ENCODE measurements around the gene TCIRG1. TPM values are rescaled to one million over a fixed set of nuclear protein-coding genes. Genes with fewer than 3 reads are reported as not detected.

The TCIRG1 gene
- total RNA-seq, 2 experiments from 2014 or later, result 286 to 316 TPM

DNA sequence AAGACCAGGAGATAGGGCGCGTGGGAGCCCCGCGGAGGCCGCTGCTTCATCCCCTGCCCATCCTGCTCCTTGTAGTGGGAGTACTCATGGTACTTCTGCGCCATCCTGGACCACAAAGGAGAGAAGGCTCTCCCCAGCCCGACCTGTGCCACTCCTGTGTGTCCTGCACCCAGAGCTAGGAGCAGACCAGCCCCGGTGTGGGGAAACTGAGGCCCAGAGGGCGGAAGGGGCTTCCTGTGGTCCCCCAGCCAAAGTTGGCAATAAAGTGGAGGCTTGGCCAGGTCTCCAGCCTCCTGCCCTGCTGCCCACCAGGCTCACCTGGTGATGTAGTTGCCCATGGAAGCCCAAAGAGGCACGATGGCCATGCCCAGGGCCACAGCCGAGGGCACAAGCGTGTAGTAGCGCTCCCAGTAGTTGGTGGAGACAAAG lies 39.6 kb upstream of the TCIRG1 start:
- no peak overlapping the region for H3K4me3 Mint-ChIP-seq
- peaks cover 41% of the 10 kb centered on the region for H3K4me1 Mint-ChIP-seq
- H3K9me3 Mint-ChIP-seq, result no peaks in the 10 kb centered on the region
- ChIA-PET POLR2A (no interaction called here), CTCF (no interaction called here)
- no peak overlapping the region for H3K27ac Mint-ChIP-seq
- H3K27me3 Mint-ChIP-seq, result no peaks in the 10 kb centered on the region
- DNase-seq, result no peak
- H3K36me3 Mint-ChIP-seq (ENCODE audit: low read depth), result peaks cover 16% of the 10 kb centered on the region

GRCh38 chr11:67999704-68000103 lies 39.1 kb upstream of the TCIRG1 start:
- H3K27ac Mint-ChIP-seq, result no peak overlapping the region
- no peaks in the 10 kb centered on the region for H3K9me3 Mint-ChIP-seq

GRCh38 chr11:68002575-68002937 lies 36.3 kb upstream of the TCIRG1 start:
- H3K4me3 Mint-ChIP-seq, result peak overlapping the region; percentile 76
- ChIA-PET CTCF (interaction anchor here (1.2 to 1.7 kb wide), 2 partner anchors 9 to 23 kb away, joined by 3 to 5 read pairs; no protein-coding TSS in a partner anchor), POLR2A (no interaction called here)
- peak overlapping the region; percentile 85 for H3K27ac Mint-ChIP-seq
- H3K27me3 Mint-ChIP-seq, result no peaks in the 10 kb centered on the region
- no peaks in the 10 kb centered on the region for H3K9me3 Mint-ChIP-seq
- no peak for DNase-seq
- peaks cover 9% of the 10 kb centered on the region for H3K36me3 Mint-ChIP-seq (ENCODE audit: low read depth)
- peaks cover 37% of the 10 kb centered on the region for H3K4me1 Mint-ChIP-seq

More at GRCh38 chr11:67999704-68000103, 39.1 kb upstream of the TCIRG1 start:
- ChIA-PET CTCF (no interaction called here), POLR2A (no interaction called here)
- Mint-ChIP-seq H3K4me3 (no peak overlapping the region), H3K4me1 (peaks cover 41% of the 10 kb centered on the region), H3K27me3 (no peaks in the 10 kb centered on the region), H3K36me3 (ENCODE audit: low read depth) (peaks cover 16% of the 10 kb centered on the region)
- DNase-seq, result no peak

GRCh38 chr11:68002938-68003845 lies 35.6 kb upstream of the TCIRG1 start:
- Mint-ChIP-seq H3K4me1 (peaks cover 32% of the 10 kb centered on the region), H3K27me3 (no peaks in the 10 kb centered on the region), H3K36me3 (ENCODE audit: low read depth) (peaks cover 9% of the 10 kb centered on the region), H3K9me3 (no peaks in the 10 kb centered on the region), H3K27ac (peak overlapping the region; percentile 85), H3K4me3 (peak overlapping the region; percentile 86)
- CTCF ChIA-PET, result interaction anchor here (0.6 to 1.7 kb wide), 3 partner anchors 9 to 44 kb away, joined by 3 to 5 read pairs (median 3); no protein-coding TSS in a partner anchor
- POLR2A ChIA-PET, result no interaction called here
- peak; percentile 61 for DNase-seq

GRCh38 chr11:68003846-68004550 lies 34.8 kb upstream of the TCIRG1 start, which contains the start of gene UNC93B1:
TSS of gene UNC93B1 (minus strand) at chr11:68004097. CDS start at chr11:68004043, 54 bp downstream.
- Mint-ChIP-seq H3K9me3 (no peaks in the 10 kb centered on the region), H3K27me3 (no peaks in the 10 kb centered on the region), H3K4me3 (peak within 1 kb of the TSS; percentile 86), H3K4me1 (peaks cover 29% of the 10 kb centered on the region), H3K36me3 (ENCODE audit: low read depth) (peaks cover 6% of the 10 kb centered on the region), H3K27ac (peak within 1 kb of the TSS; percentile 87)
- ChIA-PET POLR2A (no interaction called here), CTCF (interaction anchor here (1.7 kb wide), 1 partner anchor 10 kb away, joined by 5 read pairs; no protein-coding TSS in a partner anchor)
- DNase-seq, result peak; percentile 90

GRCh38 chr11:68004551-68005335 lies 34.1 kb upstream of the TCIRG1 start:
- CTCF ChIA-PET, result interaction anchor here (1.7 kb wide), 1 partner anchor 11 kb away, joined by 5 read pairs; no protein-coding TSS in a partner anchor
- Mint-ChIP-seq H3K4me3 (peak overlapping the region; percentile 86), H3K4me1 (peaks cover 36% of the 10 kb centered on the region), H3K9me3 (no peaks in the 10 kb centered on the region), H3K36me3 (ENCODE audit: low read depth) (peaks cover 6% of the 10 kb centered on the region), H3K27me3 (no peaks in the 10 kb centered on the region), H3K27ac (peak overlapping the region; percentile 87)
- POLR2A ChIA-PET, result no interaction called here
- DNase-seq, result no peak

GRCh38 chr11:68006606-68007166 lies 32.1 kb upstream of the TCIRG1 start:
- Mint-ChIP-seq H3K9me3 (no peaks in the 10 kb centered on the region), H3K27me3 (no peaks in the 10 kb centered on the region), H3K4me3 (no peak overlapping the region), H3K27ac (no peak overlapping the region), H3K4me1 (peaks cover 32% of the 10 kb centered on the region), H3K36me3 (ENCODE audit: low read depth) (peaks cover 3% of the 10 kb centered on the region)
- ChIA-PET POLR2A (no interaction called here), CTCF (no interaction called here)
- DNase-seq, result no peak

DNA sequence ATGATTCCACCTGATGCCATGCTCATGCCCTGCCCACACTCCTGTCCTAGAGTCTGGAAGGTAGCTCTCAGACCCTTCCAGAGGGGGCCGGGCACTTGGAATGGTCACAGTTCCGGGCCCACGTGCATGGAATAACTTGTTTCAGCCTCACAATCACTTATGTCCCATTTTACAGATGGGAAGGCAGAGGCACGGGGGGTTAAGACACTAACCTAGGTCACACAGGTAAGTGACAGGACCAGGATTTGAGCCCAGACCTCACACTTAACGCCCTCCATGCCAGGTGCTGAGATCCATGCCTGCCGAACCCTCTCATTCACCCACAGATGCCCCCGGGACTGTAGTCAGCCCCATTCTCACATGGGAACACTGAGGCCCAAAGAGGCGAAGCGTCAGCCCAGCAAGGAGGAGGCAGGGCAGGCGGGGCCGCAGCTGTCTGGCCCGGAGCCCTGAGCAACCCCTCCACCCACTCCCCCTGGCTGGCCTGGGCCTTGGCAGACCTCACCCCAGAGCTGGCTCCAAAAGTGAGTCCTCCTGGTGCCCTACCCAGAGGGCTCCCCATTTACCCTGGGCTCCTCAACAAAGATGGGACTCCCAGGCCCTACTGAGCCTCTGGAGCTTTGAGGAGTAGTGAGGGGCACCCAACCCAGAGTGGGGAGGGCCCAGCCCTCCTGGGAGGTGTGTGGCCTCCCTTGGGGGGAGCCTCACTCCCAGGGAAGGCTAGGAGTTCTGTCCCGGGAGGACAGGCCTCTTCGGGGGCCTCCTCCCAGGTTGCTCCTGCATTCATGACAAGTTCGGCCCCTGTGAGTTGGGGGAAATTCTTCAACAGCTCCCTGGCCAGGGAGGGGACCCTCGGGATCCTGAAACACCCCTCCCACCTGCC lies 31.1 kb upstream of the TCIRG1 start:
- no peaks in the 10 kb centered on the region for H3K27me3 Mint-ChIP-seq
- POLR2A ChIA-PET, result no interaction called here
- CTCF ChIA-PET, result no interaction called here

GRCh38 chr11:68008381-68009337 lies 30.2 kb upstream of the TCIRG1 start:
- Mint-ChIP-seq H3K27me3 (no peaks in the 10 kb centered on the region), H3K4me1 (peaks cover 21% of the 10 kb centered on the region), H3K9me3 (no peaks in the 10 kb centered on the region), H3K27ac (peak overlapping the region; percentile 26), H3K4me3 (no peak overlapping the region), H3K36me3 (ENCODE audit: low read depth) (no peaks in the 10 kb centered on the region)
- DNase-seq, result no peak
- ChIA-PET POLR2A (no interaction called here), CTCF (no interaction called here)

More for the DNA sequence above, 31.1 kb upstream of the TCIRG1 start:
- H3K4me3 Mint-ChIP-seq, result no peak overlapping the region
- peaks cover 25% of the 10 kb centered on the region for H3K4me1 Mint-ChIP-seq
- no peaks in the 10 kb centered on the region for H3K9me3 Mint-ChIP-seq
- no peaks in the 10 kb centered on the region for H3K36me3 Mint-ChIP-seq (ENCODE audit: low read depth)
- no peak overlapping the region for H3K27ac Mint-ChIP-seq
- no peak for DNase-seq

GRCh38 chr11:68009391-68010089 lies 29.3 kb upstream of the TCIRG1 start:
- Mint-ChIP-seq H3K27me3 (no peaks in the 10 kb centered on the region), H3K4me1 (peaks cover 16% of the 10 kb centered on the region), H3K36me3 (ENCODE audit: low read depth) (no peaks in the 10 kb centered on the region), H3K9me3 (no peaks in the 10 kb centered on the region), H3K4me3 (no peak overlapping the region), H3K27ac (no peak overlapping the region)
- ChIA-PET CTCF (no interaction called here), POLR2A (no interaction called here)
- DNase-seq, result peak; percentile 20
